GM12864 (cell line): ENCODE results near the gene ARVCF.

Experiments
- DNase-seq: peaks from one replicate; pipeline ENCODE4 v3.0.0-alpha.2; 2011; ENCODE audit warnings: low read depth
- H3K4me3 ChIP-seq: 2 replicates; pipeline ENCODE4 v1.5.1; 2011; ENCODE audit warnings: mild to moderate bottlenecking, low read depth, low read length, control low read depth
- CTCF ChIP-seq: IDR thresholded peaks from 2 replicates; pipeline ENCODE4 v1.5.1; 2011; ENCODE audit warnings: low read depth, mild to moderate bottlenecking, moderate library complexity, low read length, control low read depth, inconsistent platforms; ENCODE audit errors: missing control alignments

Gene ARVCF

GRCh38 chr22:19978748-19979147 is 37.9 kb downstream of the ARVCF start:
- H3K4me3 ChIP-seq: no peak overlapping the region
- TF ChIP-seq CTCF: no peak
- DNase-seq: no peak

GRCh38 chr22:19977296-19978243 is 39.1 kb downstream of the ARVCF start:
- no peak for DNase-seq
- no peak overlapping the region for H3K4me3 ChIP-seq
- no peak for TF ChIP-seq CTCF

- H3K4me3 ChIP-seq: no peak overlapping the region
- no peak for DNase-seq
- TF ChIP-seq CTCF: no peak
These were observed 40.0 kb downstream of the ARVCF start for GRCh38 chr22:19976671-19977070.

GRCh38 chr22:19975707-19976035 is 41.0 kb downstream of the ARVCF start:
- DNase-seq: no peak
- TF ChIP-seq CTCF: no peak
- no peak overlapping the region for H3K4me3 ChIP-seq

- no peak for DNase-seq
- no peak overlapping the region for H3K4me3 ChIP-seq
- TF ChIP-seq CTCF: no peak
These were observed 41.5 kb downstream of the ARVCF start for GRCh38 chr22:19974935-19975706.

GRCh38 chr22:19974268-19974861 is 42.3 kb downstream of the ARVCF start:
- no peak overlapping the region for H3K4me3 ChIP-seq
- DNase-seq: no peak
- TF ChIP-seq CTCF: no peak
